ENCODE results near the gene SETDB1.

The SETDB1 gene

DNA sequence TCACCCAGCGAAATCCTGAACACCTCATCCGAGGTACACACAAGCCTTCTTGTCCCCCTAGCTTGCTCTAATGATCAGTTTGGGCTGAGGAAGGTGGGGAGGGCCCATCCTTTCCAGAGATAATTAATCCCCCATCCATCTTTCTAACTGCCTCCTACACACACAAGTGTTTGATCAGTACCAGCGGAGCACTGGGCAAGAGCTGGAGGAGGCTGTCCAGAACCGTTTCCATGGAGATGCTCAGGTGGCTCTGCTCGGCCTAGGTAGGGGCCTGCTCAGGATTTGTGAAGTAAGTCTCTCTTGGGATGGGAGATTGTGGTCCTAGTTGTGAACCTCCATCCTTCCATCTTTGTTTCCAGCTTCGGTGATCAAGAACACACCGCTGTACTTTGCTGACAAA, 61.8 kb downstream of the SETDB1 start:
- TF ChIP-seq CTCF (IDR thresholded peaks at IDR 0.05; ENCODE audit: borderline replicate concordance, insufficient read depth, low read depth, low read length) = no peak

GRCh38 chr1:150992626-150993025, 66.5 kb downstream of the SETDB1 start:
- H3K4me3 ChIP-seq (ENCODE audit: low read depth, low read length) = no peak overlapping the region
- TF ChIP-seq CTCF (IDR thresholded peaks at IDR 0.05; ENCODE audit: borderline replicate concordance, insufficient read depth, low read depth, low read length) = no peak

More for the DNA sequence above, 61.8 kb downstream of the SETDB1 start:
- no peak overlapping the region for H3K4me3 ChIP-seq (ENCODE audit: low read depth, low read length)

DNA sequence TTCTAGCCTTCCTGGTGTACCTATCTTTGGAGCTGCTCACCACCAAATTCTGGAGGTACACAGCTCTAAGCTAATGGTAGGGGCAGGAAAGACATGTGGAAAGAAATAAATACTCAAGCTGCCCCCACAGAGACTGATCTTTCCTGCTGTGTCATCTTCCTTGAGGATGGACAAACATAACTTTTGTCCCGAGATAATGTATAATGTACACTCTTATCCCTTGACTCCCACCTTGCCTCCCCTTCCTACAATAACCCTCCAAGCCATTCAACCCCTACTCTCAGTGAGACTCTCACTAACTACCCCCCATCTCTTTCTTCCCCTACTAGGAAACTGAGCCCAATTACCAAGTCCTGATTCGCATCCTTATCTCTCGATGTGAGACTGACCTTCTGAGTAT, 68.1 kb downstream of the SETDB1 start:
- H3K4me3 ChIP-seq (ENCODE audit: low read depth, low read length) = no peak overlapping the region
- TF ChIP-seq CTCF (IDR thresholded peaks at IDR 0.05; ENCODE audit: borderline replicate concordance, insufficient read depth, low read depth, low read length) = no peak

DNA sequence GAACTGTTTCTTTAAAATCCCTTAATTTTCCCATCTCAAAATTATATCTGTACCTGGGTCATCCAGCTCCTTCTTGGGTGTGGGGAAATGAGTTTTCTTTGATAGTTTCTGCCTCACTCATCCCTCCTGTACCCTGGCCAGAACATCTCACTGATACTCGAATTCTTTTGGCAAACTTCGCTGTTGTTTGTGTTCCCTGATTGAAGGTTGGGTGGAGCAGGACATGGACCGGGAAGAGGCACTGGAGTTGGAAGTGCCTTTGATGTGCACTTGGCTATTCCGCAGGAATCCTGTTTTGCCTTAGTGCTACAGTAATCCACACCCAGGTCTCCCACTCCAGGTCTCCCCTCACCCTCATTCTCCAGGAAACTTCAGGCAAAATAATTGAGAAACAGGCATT, 69.3 kb downstream of the SETDB1 start:
- no peak overlapping the region for H3K4me3 ChIP-seq (ENCODE audit: low read depth, low read length)
- no peak for TF ChIP-seq CTCF (IDR thresholded peaks at IDR 0.05; ENCODE audit: borderline replicate concordance, insufficient read depth, low read depth, low read length)

GRCh38 chr1:150995896-150996295, 69.7 kb downstream of the SETDB1 start:
- no peak overlapping the region for H3K4me3 ChIP-seq (ENCODE audit: low read depth, low read length)
- peak; percentile 53 for TF ChIP-seq CTCF (IDR thresholded peaks at IDR 0.05; ENCODE audit: borderline replicate concordance, insufficient read depth, low read depth, low read length)

DNA sequence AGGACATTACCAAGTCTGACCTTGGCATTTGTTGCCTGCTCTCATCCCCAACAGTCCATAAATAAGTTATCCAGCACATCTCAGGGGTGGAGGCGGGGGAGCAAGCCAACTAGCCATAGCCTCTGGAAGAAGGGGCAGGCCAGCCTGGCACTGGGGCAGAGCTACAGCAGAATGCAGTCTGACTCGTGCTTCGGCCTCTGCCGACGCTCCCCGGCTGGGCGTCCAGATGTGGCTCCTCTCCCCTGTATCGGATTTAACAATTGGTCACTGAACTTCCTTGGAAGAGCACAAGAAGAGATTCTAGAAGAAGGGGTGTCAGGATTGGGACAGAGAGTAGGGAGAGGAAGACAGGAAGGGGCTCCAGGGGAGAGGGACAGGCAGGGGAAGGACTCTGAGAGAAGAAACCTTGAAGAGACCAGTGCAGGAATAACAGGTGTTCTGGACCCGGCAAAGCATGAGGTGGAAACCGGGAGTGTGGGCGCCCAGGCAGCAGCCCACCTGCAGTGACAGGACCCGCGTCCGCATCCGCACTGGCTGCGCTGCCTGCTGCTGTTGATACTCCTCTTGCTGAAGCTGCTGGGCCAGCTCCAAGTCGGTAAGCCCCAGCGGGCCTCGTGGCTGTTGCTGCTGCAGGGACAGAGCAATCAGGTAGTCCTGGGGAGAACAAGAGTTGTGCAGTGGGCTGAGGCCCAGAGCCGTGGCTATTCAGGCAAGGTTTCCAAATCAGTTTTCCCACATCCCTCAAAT, 71.1 kb downstream of the SETDB1 start:
- no peak for TF ChIP-seq CTCF (IDR thresholded peaks at IDR 0.05; ENCODE audit: borderline replicate concordance, insufficient read depth, low read depth, low read length)
- H3K4me3 ChIP-seq (ENCODE audit: low read depth, low read length) = no peak overlapping the region

DNA sequence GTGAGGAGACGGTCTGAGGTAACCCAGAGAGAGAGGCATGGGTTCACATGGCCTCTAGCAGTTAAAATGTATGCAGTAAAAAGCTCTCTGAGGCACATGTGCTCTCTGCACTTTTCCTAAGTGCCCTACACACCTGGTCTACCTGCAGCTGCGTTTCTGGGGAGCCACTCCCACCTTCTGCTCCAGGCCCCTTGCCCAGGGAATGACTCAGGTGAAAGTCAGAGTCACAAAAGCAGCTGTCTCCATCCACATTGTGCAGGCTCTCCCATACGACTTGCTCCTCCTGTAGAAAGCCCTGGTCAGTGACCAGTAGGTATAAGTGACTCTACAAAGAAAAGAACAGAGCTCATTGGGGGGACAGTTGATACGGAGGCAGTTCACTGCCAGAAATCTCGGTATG, 71.8 kb downstream of the SETDB1 start:
- no peak overlapping the region for H3K4me3 ChIP-seq (ENCODE audit: low read depth, low read length)
- no peak for TF ChIP-seq CTCF (IDR thresholded peaks at IDR 0.05; ENCODE audit: borderline replicate concordance, insufficient read depth, low read depth, low read length)
